Measurements from ENCODE around the gene OPN4.
"Not testable (repeated sequence)": the region's sequence is repeated elsewhere in the genome, so short reads cannot be mapped to it uniquely, and the experiment has no call there.

OPN4 gene

DNA sequence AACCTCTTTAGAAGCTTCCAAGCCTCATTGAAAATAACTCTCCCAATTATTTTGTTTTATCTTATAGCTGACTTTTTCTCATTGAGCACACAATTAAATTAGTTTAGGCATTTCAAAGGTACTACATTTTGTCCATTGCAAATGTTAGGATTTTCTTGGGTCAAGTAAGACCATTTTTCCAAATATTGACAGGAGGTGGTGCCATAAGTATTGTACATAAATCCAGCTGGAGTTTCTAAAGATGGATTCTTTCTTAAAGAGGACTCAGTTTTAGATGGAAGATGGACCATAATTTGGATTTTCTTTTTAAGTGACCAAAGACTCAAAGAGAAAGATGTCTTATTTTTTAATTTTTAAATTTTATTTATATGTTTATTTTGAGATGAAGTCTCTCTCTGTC lies 12.3 kb upstream of the OPN4 start:
- Mint-ChIP-seq H3K36me3 (peaks cover 2% of the 10 kb centered on the region), H3K27me3 (peaks cover 5% of the 10 kb centered on the region), H3K27ac (no peak overlapping the region), H3K4me1 (peaks cover 8% of the 10 kb centered on the region), H3K4me3 (no peak overlapping the region), H3K9me3 (peaks cover 2% of the 10 kb centered on the region)
- DNase-seq (ENCODE audit: low spot score in 2 of 2) (no peak), ATAC-seq (ENCODE audit: low read depth) (no peak)

DNA sequence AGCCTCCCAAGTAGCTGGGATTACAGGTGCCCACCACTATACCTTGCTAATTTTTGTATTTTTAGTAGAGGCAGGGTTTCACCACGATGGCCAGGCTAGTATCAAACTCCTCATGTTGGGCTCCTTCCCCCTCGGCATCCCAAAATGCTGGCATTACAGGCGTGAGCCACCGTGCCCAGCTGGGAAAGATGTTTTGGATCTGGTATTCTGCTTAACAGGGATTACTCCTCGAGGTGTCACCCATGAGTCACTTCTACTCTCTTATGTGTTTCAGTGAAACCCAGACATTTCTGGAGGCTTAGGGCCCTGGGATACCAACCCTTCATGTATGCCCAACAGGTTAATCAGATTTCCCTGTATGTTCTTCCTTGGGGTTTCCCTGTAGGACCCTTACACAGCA lies 11.8 kb upstream of the OPN4 start:
- DNase-seq (ENCODE audit: low spot score in 2 of 2) (no peak), ATAC-seq (ENCODE audit: low read depth) (no peak)
- no peak overlapping the region for H3K27ac Mint-ChIP-seq
- H3K9me3 Mint-ChIP-seq: peaks cover 2% of the 10 kb centered on the region
- H3K36me3 Mint-ChIP-seq: peaks cover 2% of the 10 kb centered on the region
- H3K4me3 Mint-ChIP-seq: no peak overlapping the region
- H3K27me3 Mint-ChIP-seq: peaks cover 5% of the 10 kb centered on the region
- H3K4me1 Mint-ChIP-seq: peaks cover 8% of the 10 kb centered on the region

DNA sequence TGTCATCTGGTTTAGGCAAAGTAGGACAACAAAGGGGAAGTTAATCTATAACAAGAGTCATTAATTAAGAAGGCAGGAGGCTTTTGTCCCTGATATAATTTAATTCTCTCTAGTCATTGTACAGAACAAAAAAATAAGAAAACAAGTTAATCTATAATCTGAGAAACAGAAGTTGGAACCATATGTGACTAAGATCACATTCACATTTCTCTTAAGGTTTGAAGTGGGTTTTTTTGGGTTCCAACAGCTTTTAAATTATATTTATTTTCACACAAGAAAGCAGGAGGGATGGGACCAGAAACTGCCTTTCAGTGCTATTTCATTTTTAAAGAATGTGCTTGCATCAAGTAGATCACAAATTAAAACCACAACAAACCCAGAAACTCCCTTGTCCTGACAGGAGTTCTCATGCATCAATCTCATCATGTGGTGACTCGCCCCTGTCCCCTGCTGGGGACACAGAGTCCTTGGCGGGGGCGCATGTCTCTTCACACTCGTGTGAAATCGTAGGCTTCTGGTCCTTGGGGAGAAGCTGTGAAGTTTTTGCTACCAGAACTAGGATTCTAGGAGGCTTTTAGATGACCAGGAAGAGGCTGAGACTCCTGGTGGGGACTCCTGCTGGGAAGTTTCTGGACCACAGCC lies 10.1 kb upstream of the OPN4 start:
- DNase-seq (ENCODE audit: low spot score in 2 of 2) (no peak), ATAC-seq (ENCODE audit: low read depth) (no peak)
- Mint-ChIP-seq H3K27me3 (peaks cover 3% of the 10 kb centered on the region), H3K9me3 (peaks cover 2% of the 10 kb centered on the region), H3K4me1 (peaks cover 8% of the 10 kb centered on the region), H3K36me3 (peaks cover 2% of the 10 kb centered on the region), H3K27ac (no peak overlapping the region), H3K4me3 (no peak overlapping the region)

DNA sequence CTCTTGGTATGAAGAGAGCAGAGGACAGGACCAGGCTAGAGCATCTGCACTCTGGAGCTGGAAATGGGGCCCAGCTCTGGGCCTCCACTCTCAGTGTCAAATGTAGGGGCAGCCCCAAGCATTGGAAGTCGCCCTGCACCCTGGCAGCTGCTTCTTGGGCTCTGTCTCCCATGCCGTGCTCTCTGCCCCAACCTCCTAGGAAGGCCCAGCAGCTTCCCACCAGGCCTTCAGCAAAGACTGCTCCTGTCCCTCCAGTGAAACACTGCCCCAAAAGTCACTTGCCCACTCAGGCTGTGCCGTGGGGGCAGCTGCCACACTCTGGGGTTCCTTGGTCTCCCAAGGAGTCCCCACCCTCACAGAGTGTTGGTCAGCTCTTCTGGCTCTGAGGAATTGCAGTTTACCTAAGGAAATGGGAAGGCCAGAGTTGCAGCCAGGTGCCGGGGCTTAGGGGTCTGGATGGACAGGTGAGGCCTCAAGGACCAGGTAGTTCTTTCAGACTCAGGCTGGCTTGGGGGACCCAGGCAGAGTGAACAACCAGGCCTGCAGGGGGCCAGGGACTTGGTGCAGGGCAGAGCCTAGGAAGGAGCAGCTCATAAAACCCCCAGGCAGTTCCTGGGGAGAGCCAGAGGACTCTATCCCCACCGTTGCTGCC lies 9.4 kb upstream of the OPN4 start:
- no peak overlapping the region for H3K4me3 Mint-ChIP-seq
- H3K9me3 Mint-ChIP-seq: peaks cover 2% of the 10 kb centered on the region
- DNase-seq (ENCODE audit: low spot score in 2 of 2) (no peak), ATAC-seq (ENCODE audit: low read depth) (no peak)
- H3K4me1 Mint-ChIP-seq: peaks cover 8% of the 10 kb centered on the region
- H3K27ac Mint-ChIP-seq: no peak overlapping the region
- H3K27me3 Mint-ChIP-seq: peaks cover 3% of the 10 kb centered on the region
- peaks cover 2% of the 10 kb centered on the region for H3K36me3 Mint-ChIP-seq

DNA sequence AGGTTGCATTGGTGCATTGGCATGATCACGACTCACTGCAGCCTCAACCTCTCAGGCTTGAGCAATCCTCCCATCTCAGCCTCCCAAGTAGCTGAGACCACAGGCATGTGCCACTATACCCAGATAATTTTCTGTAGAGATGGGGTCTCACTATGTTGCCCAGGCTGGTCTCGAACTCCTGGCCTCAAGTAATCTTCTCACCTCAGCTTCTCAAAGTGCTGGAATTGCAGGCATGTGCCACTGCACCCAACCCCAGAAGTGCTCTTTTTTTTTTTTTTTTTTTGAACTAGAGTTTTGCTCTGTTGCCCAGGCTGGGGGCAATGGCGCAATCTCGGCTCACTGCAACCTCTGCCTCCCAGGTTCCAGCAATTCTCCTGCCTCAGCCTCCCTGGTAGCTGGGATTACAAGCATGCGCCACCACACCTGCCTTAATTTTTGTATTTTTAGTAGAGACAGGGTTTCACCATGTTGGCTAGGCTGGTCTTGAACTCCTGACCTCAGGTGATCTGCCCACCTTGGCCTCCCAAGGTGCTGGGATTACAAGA lies 8.7 kb upstream of the OPN4 start:
- DNase-seq (ENCODE audit: low spot score in 2 of 2); H3K27me3 Mint-ChIP-seq; H3K27ac Mint-ChIP-seq; ATAC-seq (ENCODE audit: low read depth); H3K9me3 Mint-ChIP-seq; H3K4me3 Mint-ChIP-seq; H3K36me3 Mint-ChIP-seq; H3K4me1 Mint-ChIP-seq: not testable (repeated sequence)

DNA sequence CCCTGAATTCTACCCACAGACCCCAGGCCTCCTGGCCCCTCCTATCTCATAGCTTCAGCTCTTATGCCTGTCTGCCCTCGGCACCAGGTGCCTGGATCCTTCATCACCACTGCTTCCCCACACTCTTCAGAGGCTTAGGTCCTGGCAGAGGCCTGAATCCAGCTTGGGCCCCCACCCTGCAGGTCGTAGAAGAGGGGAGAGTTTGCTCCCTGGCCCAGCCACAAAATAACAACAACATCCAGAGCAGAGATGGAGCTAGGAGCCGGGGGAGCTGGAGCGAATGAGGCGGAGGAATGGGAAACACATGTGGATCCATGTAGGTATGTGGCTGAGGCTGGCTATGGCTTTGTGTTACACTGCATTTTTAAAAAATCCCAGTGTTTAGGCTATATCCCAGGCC lies 7.8 kb upstream of the OPN4 start:
- Mint-ChIP-seq H3K27me3 (peaks cover 9% of the 10 kb centered on the region), H3K36me3 (peaks cover 2% of the 10 kb centered on the region), H3K4me1 (peaks cover 8% of the 10 kb centered on the region), H3K9me3 (peaks cover 2% of the 10 kb centered on the region), H3K27ac (no peak overlapping the region), H3K4me3 (no peak overlapping the region)
- DNase-seq (ENCODE audit: low spot score in 2 of 2) (no peak), ATAC-seq (ENCODE audit: low read depth) (no peak)

DNA sequence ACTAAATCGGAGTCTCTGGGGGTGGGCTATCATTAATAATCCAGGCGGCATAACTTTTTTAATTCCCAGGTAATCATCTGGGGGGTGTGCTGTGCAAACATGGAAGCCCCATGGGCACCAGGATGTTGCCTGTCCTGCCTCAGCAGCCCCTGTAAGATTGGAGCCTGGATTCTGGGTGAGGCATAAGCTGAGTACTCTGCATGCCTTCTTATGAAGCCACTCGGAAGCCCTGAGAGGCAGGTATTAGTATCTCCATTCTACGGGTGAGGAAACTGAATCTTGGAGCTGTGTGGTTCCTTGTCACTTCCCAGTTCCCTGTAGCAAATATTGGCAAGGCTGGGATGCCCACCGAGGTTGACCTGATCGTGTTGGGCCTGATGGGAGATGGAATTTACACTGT lies 7.4 kb upstream of the OPN4 start:
- DNase-seq (ENCODE audit: low spot score in 2 of 2) (no peak), ATAC-seq (ENCODE audit: low read depth) (no peak)
- no peaks in the 10 kb centered on the region for H3K9me3 Mint-ChIP-seq
- H3K27me3 Mint-ChIP-seq: peaks cover 11% of the 10 kb centered on the region
- H3K4me1 Mint-ChIP-seq: peaks cover 8% of the 10 kb centered on the region
- H3K4me3 Mint-ChIP-seq: no peak overlapping the region
- no peak overlapping the region for H3K27ac Mint-ChIP-seq
- no peaks in the 10 kb centered on the region for H3K36me3 Mint-ChIP-seq

DNA sequence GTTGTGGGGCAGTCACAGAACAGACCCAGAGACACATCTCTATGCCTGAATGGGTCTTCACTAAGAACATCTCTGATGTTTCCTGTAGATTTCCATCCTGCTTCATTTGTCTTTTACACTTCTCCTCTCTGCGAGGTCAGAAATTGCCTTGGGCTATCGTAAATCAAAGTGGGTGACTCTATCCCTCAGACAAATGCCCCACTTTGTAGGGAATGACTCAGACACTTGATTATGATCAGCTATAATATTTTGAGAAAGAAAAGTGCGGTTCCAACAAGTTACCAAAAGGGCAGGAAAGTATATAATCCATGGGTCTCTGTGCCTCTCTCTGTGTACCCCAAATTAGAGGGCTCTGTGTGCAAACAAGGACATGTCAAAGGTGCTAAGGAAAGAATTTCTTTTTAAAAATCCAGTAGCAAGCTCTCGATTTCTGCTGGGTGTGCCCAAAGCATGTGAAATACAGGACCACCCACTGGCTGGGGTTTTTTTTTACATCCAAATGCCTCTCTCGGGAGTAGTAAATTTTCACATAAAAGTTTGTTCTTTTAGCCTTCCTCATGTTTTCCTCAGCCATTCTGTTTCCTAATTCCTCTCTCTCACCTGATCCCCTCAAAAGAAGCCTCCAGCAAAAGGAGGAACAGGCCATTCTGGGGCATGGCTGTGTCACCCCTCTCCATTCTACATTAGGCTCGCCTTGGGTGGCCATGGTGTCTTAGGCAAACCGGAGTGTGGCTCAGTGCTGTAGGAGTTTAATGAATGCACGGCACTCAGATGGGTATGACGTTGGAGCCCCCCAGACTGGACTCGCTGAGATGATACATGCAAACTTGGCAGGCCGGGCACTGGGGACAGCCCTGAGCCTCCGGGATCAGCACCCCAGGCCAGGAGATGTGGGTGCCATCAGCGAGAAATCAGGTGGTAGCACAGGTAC lies 6.3 kb upstream of the OPN4 start:
- H3K4me1 Mint-ChIP-seq: peaks cover 8% of the 10 kb centered on the region
- DNase-seq (ENCODE audit: low spot score in 2 of 2) (no peak), ATAC-seq (ENCODE audit: low read depth) (no peak)
- H3K4me3 Mint-ChIP-seq: no peak overlapping the region
- peaks cover 11% of the 10 kb centered on the region for H3K27me3 Mint-ChIP-seq
- no peak overlapping the region for H3K27ac Mint-ChIP-seq
- H3K9me3 Mint-ChIP-seq: no peaks in the 10 kb centered on the region
- H3K36me3 Mint-ChIP-seq: no peaks in the 10 kb centered on the region

DNA sequence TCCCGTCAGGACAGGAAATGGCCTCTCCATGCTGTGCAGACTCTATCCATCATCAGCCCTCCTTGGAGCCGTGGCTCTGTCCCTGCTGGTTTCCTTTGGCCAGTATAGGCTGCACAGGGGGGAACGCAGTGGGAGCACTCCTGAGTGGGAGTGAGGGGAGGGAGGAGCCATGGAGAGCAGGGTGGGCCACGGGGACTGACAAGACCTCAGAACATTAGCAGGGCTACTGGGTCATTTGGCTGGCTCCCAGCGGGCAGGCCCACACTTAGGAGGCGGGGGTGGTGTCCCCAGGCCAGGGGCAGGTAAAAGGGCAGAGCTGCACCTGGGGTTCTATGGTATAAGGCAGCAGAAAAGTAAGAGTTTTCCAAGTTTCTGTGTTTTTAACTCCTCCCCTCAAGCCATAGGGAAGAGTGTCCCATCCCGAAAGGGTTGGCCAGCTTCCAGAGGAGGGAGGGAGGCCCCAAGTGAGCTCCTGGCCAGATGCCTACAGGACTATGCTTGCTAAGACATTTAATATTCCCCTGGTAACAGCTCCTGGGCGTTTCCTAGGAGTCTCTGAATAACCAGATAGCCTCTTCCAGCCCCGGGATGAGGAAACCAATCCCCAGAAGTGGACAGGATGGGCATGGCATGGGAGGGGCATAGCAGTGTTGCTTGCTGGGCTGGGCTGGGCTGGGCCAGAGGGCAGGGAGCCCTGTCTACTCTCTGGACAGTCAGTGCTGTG lies 5.5 kb upstream of the OPN4 start:
- peaks cover 2% of the 10 kb centered on the region for H3K4me1 Mint-ChIP-seq
- no peak overlapping the region for H3K4me3 Mint-ChIP-seq
- H3K9me3 Mint-ChIP-seq: no peaks in the 10 kb centered on the region
- no peaks in the 10 kb centered on the region for H3K36me3 Mint-ChIP-seq
- no peak for DNase-seq (ENCODE audit: low spot score in 2 of 2)
- no peak for ATAC-seq (ENCODE audit: low read depth)
- peaks cover 11% of the 10 kb centered on the region for H3K27me3 Mint-ChIP-seq
- no peak overlapping the region for H3K27ac Mint-ChIP-seq

DNA sequence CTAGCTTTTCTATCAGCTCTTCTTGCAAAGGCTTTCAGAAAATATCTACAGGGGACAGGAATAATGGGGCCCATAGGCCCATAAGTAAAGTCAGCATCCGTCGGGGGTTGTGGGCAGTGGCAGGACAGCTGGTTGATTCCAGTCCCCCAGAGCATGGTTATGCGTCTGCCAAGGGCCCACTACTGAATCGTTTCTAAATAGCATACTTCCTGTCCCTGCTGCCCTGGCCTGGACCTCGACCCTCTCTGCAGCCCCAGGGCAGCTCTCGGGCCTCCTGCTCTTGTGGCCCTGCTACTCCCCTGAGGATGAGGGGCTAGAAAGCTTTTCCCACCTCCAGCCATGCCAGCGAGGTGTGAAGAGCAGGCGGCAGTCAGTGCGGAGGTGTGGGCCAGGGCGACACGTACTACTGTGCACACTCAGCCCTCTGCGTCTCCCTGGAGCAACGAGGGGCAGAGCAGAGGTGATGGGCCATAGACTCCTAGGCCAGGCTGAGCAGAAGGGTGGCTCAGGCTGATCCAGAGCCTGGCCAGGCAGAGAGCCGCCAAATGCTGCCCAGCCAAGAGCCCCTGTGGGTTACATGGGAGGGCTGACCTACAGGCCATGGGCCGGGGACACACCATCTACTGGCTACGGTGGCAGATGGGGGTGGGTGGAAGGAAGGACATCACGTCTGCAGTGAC lies 4.7 kb upstream of the OPN4 start:
- no peaks in the 10 kb centered on the region for H3K4me1 Mint-ChIP-seq
- H3K9me3 Mint-ChIP-seq: no peaks in the 10 kb centered on the region
- peaks cover 11% of the 10 kb centered on the region for H3K27me3 Mint-ChIP-seq
- no peaks in the 10 kb centered on the region for H3K36me3 Mint-ChIP-seq
- ATAC-seq (ENCODE audit: low read depth) (no peak), DNase-seq (ENCODE audit: low spot score in 2 of 2) (no peak)
- no peak overlapping the region for H3K4me3 Mint-ChIP-seq
- no peak overlapping the region for H3K27ac Mint-ChIP-seq

DNA sequence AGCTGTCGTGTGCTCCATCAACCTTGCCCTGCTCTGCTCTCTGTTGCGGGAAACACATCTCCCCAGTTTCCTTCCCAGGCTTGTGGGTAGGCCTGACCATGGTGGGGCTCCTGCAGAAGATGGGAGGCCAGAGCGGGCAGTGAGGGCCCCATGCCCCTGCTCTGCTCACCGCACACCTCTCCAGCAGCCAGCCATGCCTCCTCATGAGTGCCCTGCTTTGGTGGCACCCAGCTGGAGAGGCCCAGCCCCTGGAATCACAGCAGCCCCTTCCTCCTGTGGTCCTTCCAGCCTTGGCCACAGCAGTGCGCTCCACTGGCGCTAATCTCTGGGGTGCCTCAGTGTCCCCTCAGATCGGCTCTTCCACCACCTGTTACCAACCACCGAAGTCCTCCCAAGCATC lies 4.2 kb upstream of the OPN4 start:
- no peaks in the 10 kb centered on the region for H3K4me1 Mint-ChIP-seq
- H3K4me3 Mint-ChIP-seq: no peak overlapping the region
- H3K36me3 Mint-ChIP-seq: no peaks in the 10 kb centered on the region
- no peak overlapping the region for H3K27ac Mint-ChIP-seq
- H3K27me3 Mint-ChIP-seq: peaks cover 11% of the 10 kb centered on the region
- no peak for DNase-seq (ENCODE audit: low spot score in 2 of 2)
- H3K9me3 Mint-ChIP-seq: no peaks in the 10 kb centered on the region
- ATAC-seq (ENCODE audit: low read depth): no peak

DNA sequence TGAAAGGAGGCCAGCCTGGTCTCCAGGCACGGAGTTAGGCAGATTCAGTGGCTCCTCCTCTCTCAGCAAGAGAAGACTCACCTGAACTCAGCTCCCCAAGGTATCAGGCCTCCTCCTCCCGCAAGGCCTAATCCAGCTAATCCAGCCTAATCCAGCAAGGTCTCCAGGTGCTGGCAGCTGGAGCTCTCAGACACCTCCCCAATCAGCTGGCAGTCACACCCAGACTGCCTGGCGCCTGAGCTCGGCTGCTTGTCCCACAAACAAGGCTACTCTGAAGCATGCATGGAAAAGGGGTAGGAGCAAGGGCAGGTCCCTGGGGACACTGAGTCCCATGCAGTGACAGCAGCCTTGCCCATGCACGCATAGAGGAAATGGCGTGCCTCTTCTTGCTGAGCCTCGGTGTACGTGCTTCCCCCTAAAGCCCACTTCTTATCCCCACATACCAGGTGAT lies 3.3 kb upstream of the OPN4 start:
- no peak for ATAC-seq (ENCODE audit: low read depth)
- H3K36me3 Mint-ChIP-seq: no peaks in the 10 kb centered on the region
- H3K27me3 Mint-ChIP-seq: peaks cover 11% of the 10 kb centered on the region
- H3K27ac Mint-ChIP-seq: no peak overlapping the region
- no peak overlapping the region for H3K4me3 Mint-ChIP-seq
- no peaks in the 10 kb centered on the region for H3K4me1 Mint-ChIP-seq
- DNase-seq (ENCODE audit: low spot score in 2 of 2): no peak
- H3K9me3 Mint-ChIP-seq: no peaks in the 10 kb centered on the region

DNA sequence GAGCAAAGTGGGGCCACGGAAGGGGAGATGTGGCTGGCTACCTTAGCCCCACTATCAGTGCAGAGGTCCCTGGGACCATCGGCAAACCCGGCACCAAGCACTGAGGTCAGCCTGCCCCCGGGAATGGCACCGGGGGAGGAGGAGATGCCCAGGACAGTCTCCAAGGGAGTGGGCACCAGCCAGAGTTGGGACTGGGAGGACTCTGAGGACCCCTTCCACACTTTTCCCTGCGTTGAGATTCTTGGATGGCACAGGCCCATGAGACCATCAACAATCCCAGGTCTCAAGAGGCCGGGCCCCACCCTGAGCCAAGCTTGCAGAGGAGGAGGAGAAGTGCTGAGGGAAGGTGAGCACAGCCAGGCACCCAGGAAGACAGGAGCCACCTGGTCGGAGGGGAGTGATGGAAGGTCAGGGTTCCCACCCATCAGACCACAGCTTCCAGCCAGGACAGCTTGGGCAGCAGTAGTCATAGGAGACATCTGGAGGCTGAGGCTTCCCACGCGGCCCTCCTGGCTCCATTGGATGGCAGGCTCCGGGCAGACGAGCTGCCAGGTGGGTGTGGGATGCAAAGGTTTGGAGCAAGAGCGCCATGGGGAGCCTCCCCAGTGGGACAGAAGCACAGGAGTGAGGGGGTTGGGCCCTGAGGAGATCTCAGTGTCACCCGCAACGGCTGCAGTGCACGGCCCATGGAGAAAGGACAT lies 2.6 kb upstream of the OPN4 start:
- H3K27ac Mint-ChIP-seq: no peak overlapping the region
- ATAC-seq (ENCODE audit: low read depth) (no peak), DNase-seq (ENCODE audit: low spot score in 2 of 2) (no peak)
- peaks cover 11% of the 10 kb centered on the region for H3K27me3 Mint-ChIP-seq
- no peaks in the 10 kb centered on the region for H3K9me3 Mint-ChIP-seq
- H3K36me3 Mint-ChIP-seq: no peaks in the 10 kb centered on the region
- no peaks in the 10 kb centered on the region for H3K4me1 Mint-ChIP-seq
- H3K4me3 Mint-ChIP-seq: no peak overlapping the region

Data from memory B cell (primary cell).